ENCODE measurements around the gene CYTH4.

GRCh38 chr22:37336579-37336978, 54.3 kb downstream of the CYTH4 start:
- TF ChIP-seq YY1 (IDR thresholded peaks at IDR 0.05; ENCODE audit: insufficient read depth, insufficient read length) = no peak
- TF ChIP-seq ZNF274 (IDR thresholded peaks at IDR 0.05; ENCODE audit: low read depth, low read length) = no peak
